ENCODE results near the gene RHOC.

- TF ChIP-seq TAF1 (IDR thresholded peaks at IDR 0.05; ENCODE audit: borderline replicate concordance, low read depth, low read length) (no peak), POLR2AphosphoS5 (IDR thresholded peaks at IDR 0.05; ENCODE audit: low read depth, low read length) (no peak)
Measured at GRCh38 chr1:112696578-112697314, 10.2 kb downstream of the RHOC start.
